Colonic mucosa (tissue), 4 donors: ENCODE measurements around the gene ANGPTL8. TPM values are rescaled to one million over a fixed set of nuclear protein-coding genes. Genes with fewer than 3 reads are reported as not detected.

Source experiments
- DNase-seq: peaks from one replicate; pipeline ENCODE4 v3.0.0-alpha.2; 2020
- H3K27ac ChIP-seq: fragments of 200-600 bp; one replicate; pipeline ENCODE4 v1.8.0; 2021
- H3K27me3 ChIP-seq: fragments of 200-600 bp; one replicate; pipeline ENCODE4 v1.8.0; 2021
- H3K36me3 ChIP-seq: fragments of 200-600 bp; one replicate; pipeline ENCODE4 v1.8.0; 2021
- H3K4me1 ChIP-seq: fragments of 200-600 bp; one replicate; pipeline ENCODE4 v1.8.0; 2021; ENCODE audit warnings: mild to moderate bottlenecking
- H3K4me3 ChIP-seq: fragments of 200-600 bp; one replicate; pipeline ENCODE4 v1.8.0; 2021
- H3K9ac ChIP-seq, 2 donors: one replicate each; pipeline ENCODE4 v1.7.0; 2013; ENCODE audit warnings: control low read depth in 2 of 2, low read depth in 2 of 2, low read length in 2 of 2
- H3K9me3 ChIP-seq: fragments of 200-600 bp; one replicate; pipeline ENCODE4 v1.8.0; 2021
- CTCF ChIP-seq: fragments of 200-600 bp; IDR thresholded peaks from one replicate; pipeline ENCODE4 v1.8.0; 2022; ENCODE audit warnings: antibody characterized with exemption, mild to moderate bottlenecking
- intact Hi-C: fragments of 100-400 bp; cut with DNase I; formaldehyde crosslinking; loops from one replicate; pipeline ENCODE4 v1.14.1; 2022
- total RNA-seq, 2 donors: library from RNA; stranded (reverse); fragmentation: NEBNext Ultra II Directional in 1 of 2; extraction: Animal tissue kit (Norgen Biotek cat#: 25700) in 1 of 2; gene quantifications; one replicate each; pipeline ENCODE4 v1.2.1, GENCODE V29; 2021
- donor health status: healthy.
- donor health status: DM: no; HTN: no; CAD: no.
- donor health status: DM: no; HTN: no; CAD: no.

The ANGPTL8 gene
- total RNA-seq, 2 donors from 2014 or later, result not detected

DNA sequence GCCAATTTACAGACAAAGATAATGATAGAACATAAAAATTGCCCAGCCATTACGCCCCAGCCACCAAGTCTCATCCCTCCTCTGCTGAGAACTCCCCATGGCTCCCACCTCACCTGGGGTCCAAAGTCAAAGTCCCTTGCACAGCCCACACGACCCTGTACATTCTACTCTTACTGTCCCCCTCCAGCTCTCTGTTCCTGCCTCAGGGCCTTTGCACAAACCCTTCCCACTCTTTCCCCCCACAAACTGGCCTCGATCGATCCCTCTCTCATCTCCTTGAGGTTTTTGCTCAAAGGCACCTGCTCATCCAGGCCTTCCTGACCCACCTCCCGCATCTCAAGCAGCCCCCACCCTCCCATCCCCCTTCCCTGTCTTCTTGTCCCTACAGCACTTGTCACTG, 21.6 kb downstream of the ANGPTL8 start:
- Histone ChIP-seq H3K4me3 (no peak overlapping the region), H3K4me1 (peaks cover under 1% of the 10 kb centered on the region), H3K9me3 (no peaks in the 10 kb centered on the region), H3K36me3 (no peaks in the 10 kb centered on the region), H3K27ac (no peak overlapping the region), H3K9ac (no peak overlapping the region), H3K27me3 (no peaks in the 10 kb centered on the region)
- no peak for TF ChIP-seq CTCF
- intact Hi-C loops, result no loop called here
- DNase-seq, result no peak

DNA sequence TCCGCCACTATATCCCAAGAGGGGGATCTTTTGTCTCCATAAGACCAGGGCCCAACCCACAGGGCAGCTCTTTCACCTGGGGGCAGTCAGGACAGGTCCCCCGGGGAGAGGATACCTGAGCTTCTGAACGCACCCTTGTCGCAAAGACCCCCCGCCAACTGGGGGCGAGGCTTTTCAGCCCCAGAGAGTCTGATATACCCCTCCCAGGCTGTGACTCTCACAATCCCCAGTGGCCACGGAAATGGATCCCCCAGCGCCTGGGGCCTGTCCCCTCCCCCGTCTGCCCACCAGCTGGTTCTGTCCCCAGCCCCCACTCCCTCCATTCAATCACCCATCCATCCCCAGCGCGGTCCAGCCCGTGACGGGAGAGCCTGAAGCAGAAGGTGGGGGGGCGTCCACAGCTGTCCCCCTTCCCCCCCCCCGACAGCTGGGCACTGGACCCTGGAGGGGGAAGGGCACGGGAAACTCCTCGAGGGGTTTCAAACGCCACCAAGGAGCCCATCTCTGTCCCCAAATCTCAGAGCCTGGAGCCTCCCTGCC, 22.1 kb downstream of the ANGPTL8 start:
- Histone ChIP-seq H3K9me3 (no peaks in the 10 kb centered on the region), H3K27ac (peak overlapping the region; percentile 36), H3K4me1 (peaks cover 6% of the 10 kb centered on the region), H3K9ac (peak overlapping the region; percentile 71 to 91), H3K27me3 (no peaks in the 10 kb centered on the region), H3K36me3 (no peaks in the 10 kb centered on the region), H3K4me3 (peak overlapping the region; percentile 86)
- no peak for TF ChIP-seq CTCF
- DNase-seq, result no peak
- intact Hi-C loops, result no loop called here

- intact Hi-C loops, result no loop called here
- DNase-seq, result peak; percentile 58
These were observed 22.8 kb downstream of the ANGPTL8 start, which contains the start of gene DOCK6 for GRCh38 chr19:11261971-11262839. TSS of gene DOCK6 (minus strand) at chr19:11262524. CDS start at chr19:11262440, 84 bp downstream.

DNA sequence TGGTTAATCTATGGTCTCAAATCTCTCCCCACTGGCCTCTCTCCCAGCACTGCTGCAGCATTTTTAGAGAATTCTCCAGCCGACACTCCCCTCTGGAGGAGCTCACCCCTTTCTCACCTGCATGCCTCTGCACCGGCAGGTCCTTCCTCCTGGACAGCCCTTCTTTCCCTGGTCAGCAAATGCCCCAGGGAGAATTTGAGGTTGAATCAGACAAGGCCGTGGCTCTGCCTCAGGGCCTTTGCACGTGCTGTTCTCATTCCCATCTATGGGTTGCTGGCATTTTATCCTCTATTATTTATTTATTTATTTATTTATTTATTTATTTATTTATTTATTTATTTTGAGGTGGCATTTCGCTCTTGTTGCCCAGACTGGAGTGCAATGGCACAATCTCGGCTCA, 24.3 kb downstream of the ANGPTL8 start:
- peaks cover 6% of the 10 kb centered on the region for H3K4me1 ChIP-seq
- intact Hi-C loops, result no loop called here
- no peak overlapping the region for H3K4me3 ChIP-seq
- H3K27me3 ChIP-seq, result no peaks in the 10 kb centered on the region
- DNase-seq, result no peak
- no peak overlapping the region for H3K9ac ChIP-seq
- H3K27ac ChIP-seq, result no peak overlapping the region
- H3K9me3 ChIP-seq, result no peaks in the 10 kb centered on the region
- no peak for TF ChIP-seq CTCF
- H3K36me3 ChIP-seq, result no peaks in the 10 kb centered on the region

More at GRCh38 chr19:11261971-11262839, 22.8 kb downstream of the ANGPTL8 start, which contains the start of gene DOCK6:
- Histone ChIP-seq H3K4me3 (peak within 1 kb of the TSS; percentile 86), H3K4me1 (peaks cover 6% of the 10 kb centered on the region), H3K9me3 (no peaks in the 10 kb centered on the region), H3K9ac (peak within 1 kb of the TSS; percentile 71 to 91), H3K36me3 (no peaks in the 10 kb centered on the region), H3K27me3 (no peaks in the 10 kb centered on the region), H3K27ac (peak within 1 kb of the TSS; percentile 36)
- peak; percentile 22 for TF ChIP-seq CTCF

DNA sequence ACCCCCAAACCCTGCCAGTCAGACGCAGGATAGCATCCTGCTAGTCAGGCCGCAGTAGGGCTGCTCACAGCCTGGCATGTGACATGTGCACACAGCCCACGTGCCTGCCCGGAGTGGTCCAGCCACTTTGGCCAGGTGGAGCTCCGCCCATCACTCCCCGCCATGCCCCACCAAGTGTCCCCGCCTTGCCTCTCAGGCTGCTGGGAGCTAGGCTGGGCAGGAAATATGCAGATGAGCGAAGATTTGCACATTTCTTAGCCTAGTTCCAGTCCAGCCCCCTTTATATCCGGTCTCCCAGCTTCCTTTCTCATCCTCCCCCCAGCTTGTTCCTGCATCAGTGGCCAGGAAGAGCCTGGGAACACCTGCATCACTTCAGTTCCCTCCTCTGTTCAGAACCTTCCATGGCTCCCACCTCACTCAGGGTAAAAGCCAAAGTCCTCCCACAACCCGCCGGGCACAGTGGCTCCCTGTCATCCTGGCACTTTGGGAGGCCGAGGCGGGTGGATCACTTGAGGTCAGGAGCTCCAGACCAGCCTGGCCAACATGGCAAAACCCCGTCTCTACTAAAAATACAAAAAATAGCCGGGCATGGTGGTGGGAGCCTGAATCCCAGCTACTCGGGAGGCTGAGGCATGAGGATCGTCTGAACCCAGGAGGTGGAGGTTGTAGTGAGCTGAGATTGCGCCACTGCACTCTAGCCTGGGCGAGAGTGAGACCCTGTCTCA, 25.2 kb downstream of the ANGPTL8 start:
- no peak for TF ChIP-seq CTCF
- Histone ChIP-seq H3K36me3 (no peaks in the 10 kb centered on the region), H3K4me1 (peaks cover 6% of the 10 kb centered on the region), H3K27me3 (no peaks in the 10 kb centered on the region), H3K4me3 (no peak overlapping the region), H3K9ac (peak overlapping the region; percentile 35 to 55), H3K27ac (peak overlapping the region; percentile 87), H3K9me3 (no peaks in the 10 kb centered on the region)
- DNase-seq, result peak; percentile 92
- intact Hi-C loops, result no loop called here
